LNCAP (cell line): Measurements from ENCODE around the gene EPHA3.

Experiments used
- CTCF ChIP-seq: fragments of 450-650 bp; IDR thresholded peaks from 2 replicates; pipeline ENCODE4 v1.5.1; 2017; ENCODE audit warnings: mild to moderate bottlenecking

The EPHA3 gene

GRCh38 chr3:89227634-89228033 lies 120.2 kb downstream of the EPHA3 start:
- no peak for TF ChIP-seq CTCF

- no peak for TF ChIP-seq CTCF
Measured at GRCh38 chr3:89232155-89232554, 124.7 kb downstream of the EPHA3 start.

GRCh38 chr3:89234620-89235019 lies 127.2 kb downstream of the EPHA3 start:
- TF ChIP-seq CTCF, result no peak

- TF ChIP-seq CTCF, result no peak
Measured at GRCh38 chr3:89238846-89239245, 131.4 kb downstream of the EPHA3 start.

GRCh38 chr3:89239774-89240173 lies 132.4 kb downstream of the EPHA3 start:
- no peak for TF ChIP-seq CTCF

GRCh38 chr3:89245612-89246011 lies 138.2 kb downstream of the EPHA3 start:
- no peak for TF ChIP-seq CTCF

GRCh38 chr3:89246326-89246725 lies 138.9 kb downstream of the EPHA3 start:
- TF ChIP-seq CTCF, result no peak

GRCh38 chr3:89250742-89251141 lies 143.3 kb downstream of the EPHA3 start:
- no peak for TF ChIP-seq CTCF
